Measurements from ENCODE around the gene AKAP13.
"Not testable (repeated sequence)": the region's sequence is repeated elsewhere in the genome, so short reads cannot be mapped to it uniquely, and the experiment has no call there.

The AKAP13 gene

GRCh38 chr15:85652457-85652856 is 272.1 kb downstream of the AKAP13 start:
- no peak for DNase-seq (ENCODE audit: low spot score in 2 of 2)
- peaks cover 30% of the 10 kb centered on the region for H3K4me1 Mint-ChIP-seq
- no peaks in the 10 kb centered on the region for H3K9me3 Mint-ChIP-seq
- H3K36me3 Mint-ChIP-seq = peaks cover 79% of the 10 kb centered on the region
- ATAC-seq = no peak
- peak overlapping the region; percentile 10 for H3K27ac Mint-ChIP-seq
- no peak overlapping the region for H3K4me3 Mint-ChIP-seq

GRCh38 chr15:85657132-85657531 is 276.7 kb downstream of the AKAP13 start:
- no peak overlapping the region for H3K27ac Mint-ChIP-seq
- ATAC-seq = no peak
- H3K4me1 Mint-ChIP-seq = peaks cover 20% of the 10 kb centered on the region
- H3K9me3 Mint-ChIP-seq = no peaks in the 10 kb centered on the region
- no peak for DNase-seq (ENCODE audit: low spot score in 2 of 2)
- H3K36me3 Mint-ChIP-seq = peaks cover 94% of the 10 kb centered on the region
- H3K4me3 Mint-ChIP-seq = no peak overlapping the region

GRCh38 chr15:85658816-85659215 is 278.4 kb downstream of the AKAP13 start:
- no peak for ATAC-seq
- DNase-seq (ENCODE audit: low spot score in 2 of 2) = no peak
- Mint-ChIP-seq H3K4me3 (no peak overlapping the region), H3K36me3 (peaks cover 99% of the 10 kb centered on the region), H3K4me1 (peaks cover 11% of the 10 kb centered on the region), H3K27ac (no peak overlapping the region), H3K9me3 (no peaks in the 10 kb centered on the region)

GRCh38 chr15:85661859-85662258 is 281.5 kb downstream of the AKAP13 start:
- no peak for ATAC-seq
- DNase-seq (ENCODE audit: low spot score in 2 of 2) = no peak
- Mint-ChIP-seq H3K4me1 (peaks cover 12% of the 10 kb centered on the region), H3K4me3 (no peak overlapping the region), H3K36me3 (peaks cover 100% of the 10 kb centered on the region), H3K9me3 (no peaks in the 10 kb centered on the region), H3K27ac (no peak overlapping the region)

GRCh38 chr15:85665677-85666076 is 285.3 kb downstream of the AKAP13 start:
- Mint-ChIP-seq H3K4me1 (peaks cover 24% of the 10 kb centered on the region), H3K36me3 (peaks cover 100% of the 10 kb centered on the region), H3K27ac (peak overlapping the region; percentile 98)
- ATAC-seq; H3K4me3 Mint-ChIP-seq; H3K9me3 Mint-ChIP-seq; DNase-seq (ENCODE audit: low spot score in 2 of 2): not testable (repeated sequence)

- DNase-seq (ENCODE audit: low spot score in 2 of 2) = peak; percentile 23 to 71
Measured at GRCh38 chr15:85667491-85668424, 287.4 kb downstream of the AKAP13 start.

GRCh38 chr15:85671156-85671555 is 290.8 kb downstream of the AKAP13 start:
- Mint-ChIP-seq H3K36me3 (peaks cover 98% of the 10 kb centered on the region), H3K4me1 (peaks cover 44% of the 10 kb centered on the region), H3K4me3 (no peak overlapping the region), H3K27ac (peak overlapping the region; percentile 74), H3K9me3 (no peaks in the 10 kb centered on the region)
- DNase-seq (ENCODE audit: low spot score in 2 of 2) = no peak
- no peak for ATAC-seq

More at GRCh38 chr15:85667491-85668424, 287.4 kb downstream of the AKAP13 start:
- H3K4me1 Mint-ChIP-seq = peaks cover 32% of the 10 kb centered on the region
- H3K27ac Mint-ChIP-seq = peak overlapping the region; percentile 98
- peaks cover 100% of the 10 kb centered on the region for H3K36me3 Mint-ChIP-seq
- no peaks in the 10 kb centered on the region for H3K9me3 Mint-ChIP-seq
- H3K4me3 Mint-ChIP-seq = peak overlapping the region; percentile 38
- peak; percentile 99 for ATAC-seq

- H3K4me3 Mint-ChIP-seq = no peak overlapping the region
- no peaks in the 10 kb centered on the region for H3K9me3 Mint-ChIP-seq
- peaks cover 42% of the 10 kb centered on the region for H3K4me1 Mint-ChIP-seq
- H3K27ac Mint-ChIP-seq = peak overlapping the region; percentile 74
- DNase-seq (ENCODE audit: low spot score in 2 of 2) (no peak), ATAC-seq (no peak)
- peaks cover 98% of the 10 kb centered on the region for H3K36me3 Mint-ChIP-seq
Measured at GRCh38 chr15:85672332-85673084, 292.1 kb downstream of the AKAP13 start.

- Mint-ChIP-seq H3K4me1 (peaks cover 34% of the 10 kb centered on the region), H3K36me3 (peaks cover 98% of the 10 kb centered on the region), H3K27ac (peak overlapping the region; percentile 74), H3K4me3 (no peak overlapping the region), H3K9me3 (no peaks in the 10 kb centered on the region)
- ATAC-seq = no peak
- DNase-seq (ENCODE audit: low spot score in 2 of 2) = no peak
Measured at GRCh38 chr15:85673326-85673725, 292.9 kb downstream of the AKAP13 start.

GRCh38 chr15:85676342-85677098 is 296.1 kb downstream of the AKAP13 start:
- DNase-seq (ENCODE audit: low spot score in 2 of 2) = no peak
- Mint-ChIP-seq H3K4me3 (no peak overlapping the region), H3K9me3 (no peaks in the 10 kb centered on the region), H3K36me3 (peaks cover 93% of the 10 kb centered on the region), H3K27ac (peak overlapping the region; percentile 47), H3K4me1 (peaks cover 30% of the 10 kb centered on the region)
- no peak for ATAC-seq

- H3K9me3 Mint-ChIP-seq = no peaks in the 10 kb centered on the region
- ATAC-seq = no peak
- H3K27ac Mint-ChIP-seq = peak overlapping the region; percentile 48
- H3K4me3 Mint-ChIP-seq = no peak overlapping the region
- DNase-seq (ENCODE audit: low spot score in 2 of 2) = no peak
- peaks cover 93% of the 10 kb centered on the region for H3K36me3 Mint-ChIP-seq
- H3K4me1 Mint-ChIP-seq = peaks cover 16% of the 10 kb centered on the region
Measured at GRCh38 chr15:85679231-85679630, 298.8 kb downstream of the AKAP13 start.

- H3K4me3 Mint-ChIP-seq = no peak overlapping the region
- peaks cover 95% of the 10 kb centered on the region for H3K36me3 Mint-ChIP-seq
- ATAC-seq = no peak
- DNase-seq (ENCODE audit: low spot score in 2 of 2) = no peak
- H3K9me3 Mint-ChIP-seq = no peaks in the 10 kb centered on the region
- H3K27ac Mint-ChIP-seq = peak overlapping the region; percentile 43
- H3K4me1 Mint-ChIP-seq = peaks cover 12% of the 10 kb centered on the region
Measured at GRCh38 chr15:85681386-85681785, 301.0 kb downstream of the AKAP13 start.

GRCh38 chr15:85684174-85684710 is 303.8 kb downstream of the AKAP13 start:
- Mint-ChIP-seq H3K27ac (peak overlapping the region; percentile 33), H3K36me3 (peaks cover 91% of the 10 kb centered on the region), H3K9me3 (no peaks in the 10 kb centered on the region), H3K4me3 (no peak overlapping the region), H3K4me1 (peaks cover 29% of the 10 kb centered on the region)
- DNase-seq (ENCODE audit: low spot score in 2 of 2) = no peak
- ATAC-seq = no peak

- ATAC-seq (no peak), DNase-seq (ENCODE audit: low spot score in 2 of 2) (no peak)
- Mint-ChIP-seq H3K4me3 (no peak overlapping the region), H3K27ac (peak overlapping the region; percentile 85), H3K4me1 (peaks cover 41% of the 10 kb centered on the region), H3K36me3 (peaks cover 92% of the 10 kb centered on the region), H3K9me3 (no peaks in the 10 kb centered on the region)
Measured at GRCh38 chr15:85685356-85685755, 305.0 kb downstream of the AKAP13 start.

GRCh38 chr15:85687329-85687728 is 306.9 kb downstream of the AKAP13 start:
- no peak for ATAC-seq
- peak overlapping the region; percentile 85 for H3K27ac Mint-ChIP-seq
- H3K9me3 Mint-ChIP-seq = no peaks in the 10 kb centered on the region
- peak overlapping the region; percentile 15 for H3K4me3 Mint-ChIP-seq
- DNase-seq (ENCODE audit: low spot score in 2 of 2) = no peak
- peaks cover 60% of the 10 kb centered on the region for H3K4me1 Mint-ChIP-seq
- peaks cover 90% of the 10 kb centered on the region for H3K36me3 Mint-ChIP-seq

All from stimulated activated effector memory CD8-positive, alpha-beta T cell treated with anti-CD3 and anti-CD28 coated beads, Interleukin-12 subunit alpha, Interleukin-12 subunit beta, amount 100 ng/mL, for 72 hours (primary cell).